Gastroesophageal sphincter (tissue), 4 donors: Measurements from ENCODE around the gene DAPK2. TPM values are rescaled to one million over a fixed set of nuclear protein-coding genes. Genes with fewer than 3 reads are reported as not detected.
"Not testable (repeated sequence)": the region's sequence is repeated elsewhere in the genome, so short reads cannot be mapped to it uniquely, and the experiment has no call there.

Experiments used
- ATAC-seq: fragments of 150-250 bp; one replicate; pipeline ENCODE4 v1.9.1; 2016; ENCODE audit warnings: mild to moderate bottlenecking, moderate library complexity
- H3K27ac ChIP-seq, 4 donors: fragments of 200-600 bp; sonication (generic) in 3 of 4; 1 replicate in 3 of 4; 2 replicates in 1 of 4; pipeline ENCODE4 v1.5.1; 2016 to 2019
- H3K27me3 ChIP-seq: fragments of 200-600 bp; sonication (generic); one replicate; pipeline ENCODE4 v1.5.1; 2019
- H3K36me3 ChIP-seq, 2 donors: fragments of 200-600 bp; sonication (generic); one replicate each; pipeline ENCODE4 v1.5.1; 2019; ENCODE audit warnings: control low read depth in 1 of 2
- H3K4me1 ChIP-seq, 3 donors: fragments of 200-600 bp; sonication (generic); 1 replicate in 2 of 3; 2 replicates in 1 of 3; pipeline ENCODE4 v1.5.1; 2016 to 2019; ENCODE audit warnings: control low read depth in 2 of 3
- H3K4me3 ChIP-seq, 2 donors: fragments of 200-600 bp; sonication (generic); one replicate each; pipeline ENCODE4 v1.5.1; 2019; ENCODE audit warnings: mild to moderate bottlenecking in 1 of 2, moderate library complexity in 1 of 2
- H3K9me3 ChIP-seq, 3 donors: fragments of 200-600 bp; sonication (generic); one replicate each; pipeline ENCODE4 v1.5.1; 2017 to 2019; ENCODE audit warnings: control low read depth in 2 of 3
- CTCF ChIP-seq, 4 experiments: fragments of 200-600 bp in 2 of 4; fragments of 450-650 bp in 2 of 4; sonication (generic) in 1 of 4; IDR thresholded peaks; one replicate each; pipeline ENCODE4 v1.5.1; 2017 to 2019; ENCODE audit warnings: antibody characterized with exemption in 4 of 4, mild to moderate bottlenecking in 2 of 4, moderate library complexity in 2 of 4
- EP300 ChIP-seq: sonication (generic); formaldehyde crosslinking; IDR thresholded peaks from one replicate; pipeline ENCODE4 v1.6.1; 2017; ENCODE audit warnings: antibody characterized with exemption, mild to moderate bottlenecking
- POLR2A ChIP-seq, 2 donors: fragments of 450-650 bp; IDR thresholded peaks; one replicate each; pipeline ENCODE4 v1.6.1; 2017; ENCODE audit warnings: antibody characterized with exemption in 2 of 2, mild to moderate bottlenecking in 2 of 2, moderate library complexity in 1 of 2
- POLR2AphosphoS5 ChIP-seq: sonication (generic); formaldehyde crosslinking; IDR thresholded peaks from one replicate; pipeline ENCODE4 v1.6.1; 2017; ENCODE audit warnings: antibody characterized with exemption
- WGBS, 2 donors: methylation state at CpG; one replicate each; pipeline ENCODE4 v1.1.5; 2018; ENCODE audit warnings: low coverage in 1 of 2; 5-methylcytosine and 5-hydroxymethylcytosine counted together
- total RNA-seq, 4 donors: library from RNA; depleted of rRNA; stranded (reverse); fragments of >200 nt; gene quantifications; one replicate each; pipeline ENCODE4 v1.1.0, GENCODE V29; 2016

Gene DAPK2
- total RNA-seq, 4 donors from 2014 or later, result 2.0 to 9.5 (median 6.4) TPM

GRCh38 chr15:63902671-63903035 is 143.6 kb downstream of the DAPK2 start:
- no peaks in the 10 kb centered on the region for H3K36me3 ChIP-seq
- peaks cover 0 to 1% (median 0%) of the 10 kb centered on the region in 3 donors for H3K4me1 ChIP-seq
- H3K9me3 ChIP-seq, result no peaks in the 10 kb centered on the region
- no peak overlapping the region for H3K27ac ChIP-seq
- ATAC-seq, result no peak
- TF ChIP-seq CTCF (IDR thresholded peaks at IDR 0.05) (no peak), POLR2A (IDR thresholded peaks at IDR 0.05) (no peak), EP300 (no peak), POLR2AphosphoS5 (no peak)
- H3K27me3 ChIP-seq, result no peaks in the 10 kb centered on the region
- H3K4me3 ChIP-seq, result no peak overlapping the region
- WGBS, 2 donors, result 80 to 89% methylated on average over 4 of the region's 8 CpGs

DNA sequence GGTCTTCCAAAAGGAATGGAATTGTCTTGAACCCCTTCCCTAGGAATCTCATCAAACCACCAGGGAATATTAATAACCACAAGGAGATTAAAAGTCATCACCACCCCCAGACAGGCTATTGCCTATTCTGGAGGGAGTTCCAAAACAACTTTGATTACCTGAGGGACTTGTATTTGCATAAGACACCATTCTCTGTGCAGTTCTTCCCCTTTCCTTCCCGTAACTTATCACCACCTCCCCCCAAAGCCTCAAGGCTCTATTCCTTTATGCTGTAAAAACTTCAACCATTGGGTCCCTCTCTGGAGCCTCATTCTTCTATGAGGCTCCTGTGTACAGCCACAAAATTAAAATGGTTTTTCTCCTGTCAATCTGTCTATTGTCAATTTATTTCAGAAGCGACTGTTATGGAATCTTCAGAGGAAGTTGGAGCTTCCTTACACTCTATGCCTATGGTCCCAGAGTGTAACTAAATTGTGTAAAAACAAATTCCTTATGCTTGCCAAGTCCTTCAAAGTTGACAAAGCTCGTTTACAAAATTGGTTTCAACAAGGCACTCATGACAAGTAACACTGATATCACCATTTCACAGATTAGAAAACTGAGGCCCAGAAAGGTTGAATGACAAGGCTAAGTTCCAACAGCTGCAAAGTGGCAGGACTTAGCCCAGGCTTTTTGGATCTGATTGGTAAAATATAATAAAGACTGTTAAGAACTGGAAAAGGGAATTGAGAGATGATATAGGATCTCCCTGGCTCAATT is 144.2 kb downstream of the DAPK2 start:
- ATAC-seq, result no peak
- WGBS, 2 donors, result 70% methylated on average over 3 of the region's 3 CpGs; no CpG with 5 or more reads in 1 of the 2 donors

GRCh38 chr15:63900306-63900705 is 146.0 kb downstream of the DAPK2 start:
- Histone ChIP-seq H3K9me3 (no peaks in the 10 kb centered on the region), H3K36me3 (no peaks in the 10 kb centered on the region), H3K4me1 (peaks cover 0 to 21% (median 3%) of the 10 kb centered on the region in 3 donors), H3K4me3 (no peak overlapping the region), H3K27me3 (no peaks in the 10 kb centered on the region), H3K27ac (no peak overlapping the region)
- TF ChIP-seq POLR2A (IDR thresholded peaks at IDR 0.05) (no peak), POLR2AphosphoS5 (no peak), EP300 (no peak), CTCF (IDR thresholded peaks at IDR 0.05) (no peak)
- WGBS, 2 donors, result 60 to 100% methylated on average over 1 of the region's 1 CpG
- ATAC-seq, result no peak

More for the DNA sequence above, 144.2 kb downstream of the DAPK2 start:
- Histone ChIP-seq H3K4me3 (no peak overlapping the region), H3K27me3 (no peaks in the 10 kb centered on the region), H3K9me3 (no peaks in the 10 kb centered on the region), H3K36me3 (no peaks in the 10 kb centered on the region), H3K4me1 (peaks cover 0 to 7% (median 0%) of the 10 kb centered on the region in 3 donors), H3K27ac (no peak overlapping the region)
- TF ChIP-seq POLR2A (IDR thresholded peaks at IDR 0.05), result no peak
- TF ChIP-seq CTCF (IDR thresholded peaks at IDR 0.05), result no peak
- TF ChIP-seq EP300, result no peak
- no peak for TF ChIP-seq POLR2AphosphoS5

- H3K4me1 ChIP-seq, result peaks cover 0 to 21% (median 3%) of the 10 kb centered on the region in 3 donors
- not testable (repeated sequence) for ATAC-seq, H3K4me3 ChIP-seq, H3K36me3 ChIP-seq, H3K27ac ChIP-seq, H3K9me3 ChIP-seq, H3K27me3 ChIP-seq
- WGBS, 2 donors, result 77 to 84% methylated on average over 5 to 7 of the region's 7 CpGs
Measured at GRCh38 chr15:63899606-63900005, 146.7 kb downstream of the DAPK2 start.

DNA sequence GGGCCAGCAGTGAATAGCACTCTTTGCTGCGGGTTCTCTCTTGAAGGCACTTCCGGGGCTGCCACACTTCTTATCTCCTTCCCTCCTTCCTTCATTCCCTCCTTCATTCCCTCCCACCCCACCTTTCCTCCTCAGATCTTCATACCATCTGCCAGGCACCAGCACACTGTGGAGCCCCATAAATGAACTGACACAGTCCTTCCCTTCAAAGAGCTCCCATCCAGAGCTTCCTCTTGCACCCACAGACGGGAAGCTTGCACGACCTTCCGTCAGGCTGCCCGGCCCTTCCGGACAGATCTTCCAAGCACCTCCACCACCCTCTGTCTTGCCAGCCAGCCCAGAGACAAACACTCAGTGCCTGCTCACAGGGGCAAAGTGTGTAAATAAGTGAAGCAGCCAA is 147.1 kb downstream of the DAPK2 start:
- Histone ChIP-seq H3K4me3 (no peak overlapping the region), H3K9me3 (no peaks in the 10 kb centered on the region), H3K36me3 (no peaks in the 10 kb centered on the region), H3K27me3 (no peaks in the 10 kb centered on the region), H3K4me1 (peaks cover 0 to 21% (median 3%) of the 10 kb centered on the region in 3 donors), H3K27ac (no peak overlapping the region)
- ATAC-seq, result no peak
- 64 to 91% methylated on average over 5 to 7 of the region's 7 CpGs for WGBS, 2 donors
- TF ChIP-seq CTCF (IDR thresholded peaks at IDR 0.05), result no peak
- TF ChIP-seq POLR2A (IDR thresholded peaks at IDR 0.05), result no peak
- no peak for TF ChIP-seq EP300
- no peak for TF ChIP-seq POLR2AphosphoS5
